ENCODE measurements around the gene GRXCR2.
"Not testable (repeated sequence)": the region's sequence is repeated elsewhere in the genome, so short reads cannot be mapped to it uniquely, and the experiment has no call there.

The GRXCR2 gene

GRCh38 chr5:145874765-145875164 lies 2.0 kb upstream of the GRXCR2 start:
- FAIRE-seq, result no peak

GRCh38 chr5:145872486-145872885 lies 328 bp downstream of the GRXCR2 start:
- FAIRE-seq, result no peak

- no peak for FAIRE-seq
These were observed 3.1 kb downstream of the GRXCR2 start for GRCh38 chr5:145869753-145870152.

- FAIRE-seq, result no peak
These were observed 5.0 kb downstream of the GRXCR2 start for GRCh38 chr5:145867806-145868205.

- FAIRE-seq, result not testable (repeated sequence)
These were observed 8.4 kb downstream of the GRXCR2 start for GRCh38 chr5:145864432-145864831.

GRCh38 chr5:145863003-145863402 lies 9.8 kb downstream of the GRXCR2 start:
- no peak for FAIRE-seq

- no peak for FAIRE-seq
These were observed 12.9 kb downstream of the GRXCR2 start for GRCh38 chr5:145859897-145860296.

- FAIRE-seq, result no peak
These were observed 13.4 kb downstream of the GRXCR2 start for GRCh38 chr5:145859453-145859852.

DNA sequence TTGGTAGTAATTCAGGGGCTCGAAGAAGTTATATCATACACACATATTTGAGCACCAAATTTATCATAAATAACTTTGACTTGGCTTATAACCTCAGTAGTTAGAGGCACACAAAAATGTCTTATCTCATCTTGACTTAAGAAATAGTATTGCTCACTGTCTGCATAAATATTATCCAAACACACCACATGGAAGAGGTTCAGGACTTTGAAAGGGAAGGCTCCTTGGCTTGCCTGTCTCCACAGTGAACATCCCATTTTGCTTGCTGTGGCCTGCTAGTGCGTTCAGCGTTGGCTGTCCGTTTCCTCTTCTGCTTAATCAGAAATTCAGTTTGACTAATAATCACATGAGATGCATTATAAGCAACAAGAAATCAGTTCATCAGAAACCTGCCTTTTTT lies 13.9 kb downstream of the GRXCR2 start:
- no peak for FAIRE-seq

GRCh38 chr5:145856285-145856818 lies 16.5 kb downstream of the GRXCR2 start:
- no peak for FAIRE-seq

- no peak for FAIRE-seq
These were observed 17.0 kb downstream of the GRXCR2 start for GRCh38 chr5:145855763-145856267.

DNA sequence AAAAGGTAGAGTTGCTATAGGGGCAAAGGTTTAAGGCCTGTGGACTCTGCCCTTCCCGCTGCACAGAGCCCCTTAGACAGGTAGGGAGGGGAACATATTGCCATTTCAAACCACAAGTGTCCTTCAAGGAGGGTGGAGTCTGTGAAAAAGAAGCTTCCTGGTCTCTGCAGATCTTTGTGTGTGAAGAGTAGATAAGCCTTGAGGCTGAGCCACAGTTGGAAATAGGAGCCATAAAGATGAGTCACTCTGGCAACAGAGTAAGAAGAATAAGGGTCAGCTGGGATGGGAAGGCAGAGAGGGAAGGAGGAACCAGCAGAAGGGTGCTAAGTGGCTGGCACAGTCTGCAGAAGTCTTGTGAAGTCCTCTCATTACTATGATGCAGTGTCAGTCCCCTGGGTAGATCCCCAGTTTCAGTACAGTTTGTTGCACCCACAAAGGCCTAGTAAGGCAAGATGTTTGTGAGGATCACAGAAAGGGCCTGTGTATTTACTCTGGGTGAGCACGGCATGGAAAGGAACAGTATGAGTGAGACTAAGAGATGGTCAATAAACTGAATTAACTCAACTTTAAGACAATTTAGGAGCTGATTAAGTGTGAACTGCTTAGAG lies 18.1 kb downstream of the GRXCR2 start:
- FAIRE-seq, result peak; percentile 86

DNA sequence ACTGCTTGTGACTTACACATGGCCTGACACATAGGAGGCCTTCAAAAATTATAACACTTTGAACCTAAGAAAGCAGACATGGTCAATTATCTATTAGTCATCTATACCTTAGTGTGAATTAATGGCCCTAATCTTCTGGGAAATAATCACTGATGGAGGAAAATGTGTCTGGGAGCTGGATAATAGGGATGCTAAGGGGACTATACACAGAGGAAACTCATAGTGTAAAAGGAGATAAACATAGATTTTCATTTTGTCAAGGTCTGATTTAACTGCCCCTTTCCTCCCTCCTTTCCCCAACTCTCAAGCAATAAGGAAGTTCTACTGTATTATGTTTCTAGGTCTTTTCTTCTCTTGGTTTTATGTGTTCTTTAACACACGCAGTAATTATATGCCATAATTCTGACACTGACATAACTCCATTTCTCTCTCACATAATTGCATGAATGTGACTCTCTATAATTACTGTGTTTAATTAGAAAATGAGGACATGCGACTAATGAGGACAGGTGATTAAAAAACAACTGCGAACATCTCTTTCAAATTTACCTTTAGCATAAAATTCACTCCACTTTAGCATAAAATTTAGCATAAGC lies 18.9 kb downstream of the GRXCR2 start:
- FAIRE-seq, result peak; percentile 78

DNA sequence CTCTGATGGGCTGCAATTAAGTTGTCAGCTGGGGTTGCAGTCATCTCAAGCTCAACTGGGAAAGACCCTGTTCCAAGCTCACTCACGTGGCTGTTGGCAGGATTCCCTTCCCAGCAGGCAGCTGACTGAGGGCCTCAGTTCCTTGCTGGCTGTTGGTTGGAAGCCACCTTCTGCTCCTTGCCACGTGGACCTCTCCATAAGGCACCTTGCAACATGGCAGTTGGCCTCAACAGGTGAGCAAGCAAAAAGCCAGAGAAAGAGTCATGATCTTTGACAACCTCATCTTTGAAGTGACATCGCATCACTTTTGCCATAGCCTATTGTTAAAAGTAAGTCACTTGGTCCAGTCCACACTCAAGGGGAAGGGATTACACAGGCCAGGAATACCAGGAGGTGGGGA lies 19.8 kb downstream of the GRXCR2 start:
- no peak for FAIRE-seq

DNA sequence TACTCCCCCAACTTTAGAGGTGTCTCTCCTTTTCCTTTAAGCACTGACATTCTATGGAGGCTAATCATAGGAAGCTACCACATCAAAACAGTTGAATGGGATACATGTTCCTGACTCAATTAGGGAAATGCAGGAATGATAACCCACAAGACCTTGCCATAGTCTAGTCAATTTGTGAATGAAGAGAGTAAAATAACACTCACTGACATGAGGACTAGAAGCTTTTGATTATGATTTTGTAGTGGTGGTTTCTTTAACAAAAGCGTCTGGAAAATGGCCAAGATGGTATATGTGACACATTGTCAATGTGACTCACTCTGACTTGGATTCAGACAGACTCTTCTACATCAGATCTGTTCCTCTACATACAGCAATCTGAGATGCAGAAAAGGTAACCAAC lies 24.0 kb downstream of the GRXCR2 start:
- FAIRE-seq, result no peak

- no peak for FAIRE-seq
These were observed 25.0 kb downstream of the GRXCR2 start for GRCh38 chr5:145847499-145848497.

- FAIRE-seq, result no peak
These were observed 26.7 kb downstream of the GRXCR2 start for GRCh38 chr5:145846081-145846480.

GRCh38 chr5:145841299-145841698 lies 31.5 kb downstream of the GRXCR2 start:
- FAIRE-seq, result no peak

GRCh38 chr5:145840458-145841132 lies 32.2 kb downstream of the GRXCR2 start:
- no peak for FAIRE-seq

DNA sequence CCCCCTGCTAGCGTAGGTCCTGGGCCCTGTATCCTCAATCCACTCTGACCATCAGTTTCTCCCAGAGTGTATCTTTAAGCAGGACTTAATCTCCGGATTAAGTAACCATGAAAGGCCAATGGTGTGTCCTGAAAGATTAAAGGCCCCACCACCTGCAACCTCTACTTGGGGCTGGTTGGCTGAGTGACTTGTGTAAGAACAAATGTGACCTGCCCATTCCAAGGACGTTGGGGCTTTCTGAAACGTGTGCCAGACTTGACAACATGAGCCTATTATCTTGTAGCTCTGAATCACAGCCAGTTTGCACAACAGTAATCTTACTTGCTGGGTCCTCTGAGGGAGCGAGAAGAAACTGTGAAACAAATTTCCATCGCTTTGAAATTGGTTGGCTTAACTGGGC lies 34.5 kb downstream of the GRXCR2 start:
- FAIRE-seq, result no peak

- FAIRE-seq, result not testable (repeated sequence)
These were observed 36.6 kb downstream of the GRXCR2 start for GRCh38 chr5:145836241-145836640.

GRCh38 chr5:145835848-145836239 lies 37.0 kb downstream of the GRXCR2 start:
- no peak for FAIRE-seq

Data from colon (tissue), 2 donors.